HT1080 (cell line): ENCODE results near the gene MAGI1. TPM values are rescaled to one million over a fixed set of nuclear protein-coding genes. Genes with fewer than 3 reads are reported as not detected.
A peak's percentile ranks its signal among the peaks of the same experiment; 100 is the strongest.
"Not testable (repeated sequence)": the region's sequence is repeated elsewhere in the genome, so short reads cannot be mapped to it uniquely, and the experiment has no call there.

Experiments
- DNase-seq: peaks from one replicate; pipeline ENCODE4 v3.0.0-alpha.2; 2015; ENCODE audit warnings: low read depth
- total RNA-seq: library from RNA; depleted of rRNA; stranded (reverse); fragments of >200 nt; shearing (Covaris generic); gene quantifications from 2 replicates; pipeline ENCODE4 v1.2.3, GENCODE V29; 2014

The MAGI1 gene
- total RNA-seq, 1 experiment from 2014 or later, result 15.2 TPM

GRCh38 chr3:65912647-65913046 lies 126.1 kb downstream of the MAGI1 start:
- no peak for DNase-seq

- no peak for DNase-seq
Measured at GRCh38 chr3:65908588-65908987, 130.1 kb downstream of the MAGI1 start.

DNA sequence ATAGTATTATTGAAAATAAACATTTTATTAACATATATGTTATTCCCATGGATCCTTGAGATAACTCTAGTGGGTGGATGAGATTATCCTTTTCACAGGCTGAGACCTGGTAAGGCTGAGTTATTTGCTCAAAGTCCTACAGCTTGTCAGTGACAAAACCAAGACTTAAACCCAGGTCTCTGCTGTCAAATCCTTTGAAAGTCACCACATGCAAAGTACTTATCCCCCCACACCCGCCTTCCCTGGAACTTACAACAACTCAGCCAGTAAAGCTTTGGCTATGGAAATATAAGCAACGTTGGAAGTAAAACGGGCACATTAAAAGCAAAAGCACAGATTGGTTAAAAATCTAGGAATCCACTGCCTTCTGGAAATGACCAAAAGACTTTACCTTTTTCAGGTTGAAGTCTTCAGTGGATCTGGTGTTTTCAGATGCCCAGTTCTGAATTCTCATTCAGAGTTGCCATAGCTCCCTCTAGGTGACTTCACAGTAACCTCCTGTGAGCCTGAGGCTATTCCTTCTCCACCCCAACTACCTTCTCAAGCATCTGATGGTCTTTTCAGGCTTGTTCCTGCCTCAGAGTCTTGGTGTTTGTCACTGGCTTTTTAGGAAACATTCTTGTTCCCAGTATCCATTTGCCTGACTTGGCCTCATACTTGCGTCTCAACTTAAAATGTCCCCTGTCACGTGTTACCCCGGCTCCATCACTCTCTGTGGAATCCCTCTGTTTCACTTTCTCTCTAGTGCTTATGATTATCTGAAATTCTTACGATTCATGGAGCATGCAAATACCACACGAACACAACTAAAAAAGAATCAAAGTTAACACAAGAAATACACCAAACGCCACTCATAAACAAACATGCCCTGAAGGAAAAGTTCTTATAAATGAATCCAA lies 131.2 kb downstream of the MAGI1 start:
- DNase-seq, result no peak

- no peak for DNase-seq
Measured at GRCh38 chr3:65905771-65906170, 132.9 kb downstream of the MAGI1 start.

GRCh38 chr3:65904016-65904415 lies 134.7 kb downstream of the MAGI1 start:
- no peak for DNase-seq

DNA sequence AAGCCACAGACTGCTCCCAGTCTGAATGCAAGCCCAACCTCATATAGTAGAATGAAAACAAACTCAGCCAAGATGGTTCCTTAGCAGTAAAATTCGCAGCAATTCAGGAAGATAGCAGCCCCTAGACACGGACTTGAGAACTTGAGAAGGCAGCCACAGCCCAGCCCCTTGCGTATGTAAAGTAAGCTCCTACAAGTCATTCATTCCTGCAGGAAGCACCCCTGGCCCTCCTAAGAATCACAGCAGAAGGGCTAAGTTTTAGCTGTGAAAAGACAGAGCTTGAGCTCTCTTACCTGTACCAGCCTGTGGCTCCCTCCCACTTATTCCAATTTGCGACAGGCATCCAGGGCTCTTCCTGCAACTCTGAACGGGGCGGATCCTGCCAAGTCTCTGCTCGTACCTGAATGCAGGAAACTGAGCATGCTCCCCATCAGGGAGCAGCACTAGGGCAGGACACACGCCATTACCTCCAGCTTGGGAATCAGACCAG lies 136.4 kb downstream of the MAGI1 start:
- DNase-seq, result no peak

DNA sequence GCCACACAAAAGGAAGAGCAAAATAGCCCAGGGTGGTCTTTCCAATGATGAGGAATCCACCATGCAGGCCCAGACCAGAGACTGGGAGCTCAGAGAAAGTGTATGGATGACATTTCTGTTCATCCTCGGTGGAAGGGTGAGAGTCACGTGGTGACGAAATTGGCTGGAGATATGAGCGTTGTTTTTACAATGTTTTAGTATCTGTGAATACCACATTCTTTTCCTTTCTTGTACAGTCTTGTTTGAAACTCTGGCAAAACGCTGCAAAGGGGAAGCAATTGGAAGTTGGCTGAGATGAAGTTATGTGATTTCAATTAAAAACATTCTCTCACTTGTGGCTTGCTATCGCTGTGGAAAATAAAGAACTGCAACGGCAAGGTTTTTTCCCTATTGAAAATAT lies 137.5 kb downstream of the MAGI1 start:
- no peak for DNase-seq

- DNase-seq, result no peak
Measured at GRCh38 chr3:65899226-65899625, 139.5 kb downstream of the MAGI1 start.

DNA sequence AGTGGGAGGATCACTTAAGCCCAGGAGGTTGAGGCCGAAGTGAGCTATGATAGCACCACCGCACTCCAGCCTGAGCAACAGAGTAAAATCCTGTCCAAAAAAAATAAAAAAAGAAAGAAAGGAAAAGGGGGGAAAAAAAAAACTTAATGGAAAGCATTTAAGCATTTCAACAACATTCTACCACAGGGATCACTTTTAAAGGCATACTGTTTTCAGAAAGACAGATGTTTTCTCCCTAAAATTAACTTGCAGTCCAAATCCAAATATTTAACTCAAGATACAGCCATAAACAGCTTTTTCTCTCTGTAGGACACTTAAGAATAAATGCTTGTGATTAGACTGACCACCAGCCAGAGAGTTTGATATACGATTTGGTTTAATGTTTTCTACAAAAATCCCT lies 141.0 kb downstream of the MAGI1 start:
- no peak for DNase-seq

GRCh38 chr3:65896321-65896720 lies 142.4 kb downstream of the MAGI1 start:
- no peak for DNase-seq

DNA sequence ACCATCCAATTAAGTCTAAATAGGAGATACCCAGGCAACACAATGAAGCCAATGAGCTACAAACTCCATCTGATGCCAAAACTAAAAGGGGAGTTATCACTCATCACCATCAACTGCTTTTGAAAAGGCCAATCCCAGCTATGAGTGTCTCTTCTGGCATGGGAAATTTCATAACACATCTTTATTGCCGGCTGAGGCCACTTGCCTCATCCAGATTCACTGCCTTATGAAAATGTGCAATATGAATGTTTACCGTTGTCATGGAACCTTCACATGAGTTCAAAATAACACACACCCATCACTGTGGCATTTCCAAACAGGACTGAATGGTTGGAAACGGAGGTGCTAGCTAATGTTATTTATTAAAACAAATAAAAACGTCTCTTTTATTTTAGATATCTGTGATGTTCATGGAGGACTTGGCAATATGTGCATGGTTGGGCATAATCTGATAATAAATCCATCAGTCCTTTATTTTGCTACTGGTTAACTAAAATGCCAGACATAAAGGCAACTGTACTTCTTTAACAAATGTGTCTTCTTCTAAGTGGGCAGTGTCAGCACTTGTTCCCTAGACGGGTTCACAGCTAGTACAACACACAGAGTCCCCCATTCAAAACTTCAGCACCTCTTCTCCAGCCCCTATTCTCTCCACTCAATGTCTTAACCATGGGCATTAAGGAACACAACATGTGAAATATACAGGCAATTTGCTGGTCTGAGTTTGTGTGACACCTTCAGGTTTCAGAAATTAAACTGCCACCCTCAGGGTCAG lies 143.9 kb downstream of the MAGI1 start:
- DNase-seq, result no peak

GRCh38 chr3:65894126-65894525 lies 144.6 kb downstream of the MAGI1 start:
- DNase-seq, result no peak

- DNase-seq, result no peak
Measured at GRCh38 chr3:65893631-65894030, 145.1 kb downstream of the MAGI1 start.

GRCh38 chr3:65891477-65891876 lies 147.2 kb downstream of the MAGI1 start:
- not testable (repeated sequence) for DNase-seq

DNA sequence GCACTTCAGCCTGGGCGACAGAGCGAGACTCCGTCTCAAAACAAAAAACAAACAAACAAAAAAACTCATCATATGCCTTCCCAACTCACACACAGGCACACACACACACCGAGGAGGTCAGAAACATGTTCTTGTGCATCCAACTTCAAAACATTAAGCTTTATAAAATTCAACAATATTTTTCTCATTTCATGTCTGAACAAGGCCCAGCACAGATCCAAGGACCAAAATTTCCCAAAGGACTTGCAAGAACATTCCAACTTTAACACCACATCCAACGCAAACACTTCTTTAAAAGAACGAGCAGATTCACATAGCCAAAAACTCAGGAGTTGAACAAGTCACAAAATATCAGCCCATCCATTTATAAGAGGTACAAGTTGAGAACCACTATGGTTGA lies 148.4 kb downstream of the MAGI1 start:
- no peak for DNase-seq

- no peak for DNase-seq
Measured at GRCh38 chr3:65889707-65890099, 149.0 kb downstream of the MAGI1 start.

DNA sequence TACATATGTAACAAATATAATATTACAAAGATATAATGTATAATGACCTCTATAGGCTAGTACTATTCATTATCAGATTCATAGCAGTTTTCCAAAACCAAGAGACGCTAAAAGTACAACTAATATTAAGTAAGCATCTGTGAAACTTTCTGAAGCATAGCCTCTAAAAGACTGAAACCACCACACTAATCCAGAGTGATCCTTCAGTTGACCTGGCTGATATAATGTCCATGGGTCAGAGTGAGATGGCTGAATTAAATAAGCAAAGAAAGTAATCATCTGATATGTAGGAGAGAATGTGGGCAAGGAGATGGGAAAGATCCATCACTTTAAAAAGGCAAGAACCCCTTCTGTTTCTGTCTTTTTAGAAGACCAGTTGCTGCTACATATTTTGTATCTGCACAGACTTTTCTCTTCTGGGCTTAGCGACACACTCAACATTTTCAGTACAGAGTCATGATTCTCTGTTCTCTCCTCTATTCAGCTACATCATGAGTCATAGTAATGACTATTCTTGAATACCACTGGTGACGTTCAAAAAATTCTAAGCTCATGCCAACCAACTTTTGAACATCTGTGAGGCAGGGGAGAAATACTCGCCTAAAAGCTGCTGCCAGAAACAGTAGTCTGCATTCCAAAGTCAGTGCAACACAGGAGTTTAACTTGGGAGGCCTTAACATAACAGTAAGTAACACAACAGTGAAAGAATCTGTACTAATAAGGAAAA lies 149.6 kb downstream of the MAGI1 start:
- peak; percentile 93 for DNase-seq

- DNase-seq, result no peak
Measured at GRCh38 chr3:65888196-65888595, 150.5 kb downstream of the MAGI1 start.

DNA sequence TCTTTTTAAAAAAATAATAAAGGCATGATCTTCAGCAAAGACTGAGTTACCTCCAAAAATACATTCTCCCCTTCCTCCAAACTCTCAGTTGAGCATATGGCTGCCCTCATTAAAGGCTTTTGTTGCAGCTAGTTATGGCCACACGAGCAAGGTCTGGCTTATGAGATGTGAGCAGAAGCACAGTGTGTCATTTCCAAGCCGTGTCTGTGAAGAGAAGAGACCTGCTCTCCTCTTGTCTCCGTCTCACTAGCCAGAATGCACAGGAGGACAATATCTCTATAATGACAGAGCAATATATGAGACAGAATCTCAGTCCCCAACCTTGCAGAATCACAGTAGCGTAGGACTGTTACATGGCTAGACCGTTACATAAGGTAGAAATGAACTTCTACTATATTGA lies 152.3 kb downstream of the MAGI1 start:
- no peak for DNase-seq

- no peak for DNase-seq
Measured at GRCh38 chr3:65884071-65884470, 154.6 kb downstream of the MAGI1 start.

GRCh38 chr3:65883613-65884012 lies 155.1 kb downstream of the MAGI1 start:
- no peak for DNase-seq

DNA sequence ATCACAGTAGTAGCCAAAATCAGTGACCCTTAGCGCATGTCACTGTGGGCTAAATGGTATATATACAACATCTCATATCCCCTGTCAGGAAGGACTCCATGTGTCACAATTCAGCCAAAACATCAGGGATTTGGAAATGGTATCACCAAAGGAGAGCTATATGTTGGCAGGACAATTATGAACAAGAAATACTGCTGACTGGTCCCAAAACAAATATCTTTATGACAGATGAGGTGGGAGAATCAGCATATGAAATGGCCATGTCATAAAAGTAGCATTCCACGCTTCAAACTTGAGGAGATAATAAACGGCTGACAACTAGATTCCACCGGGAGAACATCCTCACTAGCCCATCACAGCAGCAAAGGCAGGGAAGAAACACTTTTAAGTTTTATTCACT lies 158.4 kb downstream of the MAGI1 start:
- DNase-seq, result no peak
